Measurements from ENCODE around the gene ZC3H18. TPM values are rescaled to one million over a fixed set of nuclear protein-coding genes. Genes with fewer than 3 reads are reported as not detected.

ZC3H18 gene
- total and polyA plus RNA-seq, 10 of the 15 experiments (the other 5 are each of a cell fraction or from before 2014, with no cell fraction given): 1.0 to 58.3 (median 22.4) TPM

DNA sequence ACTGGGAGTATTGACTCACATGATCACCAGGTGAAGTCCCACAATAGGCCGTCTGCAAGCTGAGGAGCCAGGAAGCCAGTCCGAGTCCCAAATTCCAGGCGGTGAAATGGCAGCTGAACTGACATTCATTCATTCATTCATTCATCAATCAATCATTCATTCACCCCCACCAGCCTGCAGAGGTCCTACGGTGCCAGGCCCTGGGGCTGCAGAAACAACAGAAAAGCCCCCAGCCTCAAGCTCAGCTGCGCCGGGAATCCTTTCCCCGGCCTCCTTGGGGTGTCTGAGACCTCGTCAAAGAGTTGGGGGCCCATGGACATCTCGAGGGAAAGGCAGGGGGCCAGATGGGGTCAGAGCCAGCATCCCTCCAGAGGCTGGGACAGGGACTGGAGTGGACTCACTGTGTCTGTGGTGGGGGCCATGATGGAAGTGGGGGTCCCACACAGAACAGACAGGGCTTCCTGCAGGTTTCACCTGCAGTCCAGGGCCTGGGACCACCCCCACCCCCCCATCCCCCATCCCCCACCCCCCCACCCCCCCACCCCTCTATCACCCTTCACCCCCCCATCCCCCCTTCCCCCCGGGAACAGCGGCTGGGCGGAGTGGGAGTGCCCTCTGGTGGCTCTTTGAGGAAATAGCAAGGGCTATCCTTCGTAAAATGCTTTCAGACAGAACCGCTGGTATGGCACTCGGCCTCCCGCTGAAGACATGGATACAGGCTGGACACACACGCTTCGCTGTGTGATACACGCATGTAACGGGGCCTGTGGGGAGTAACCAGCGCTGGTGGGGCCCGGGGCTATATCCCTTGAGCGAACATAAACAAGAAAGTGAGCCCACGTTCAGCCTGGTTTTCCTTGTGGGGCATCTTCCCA, 8.5 kb upstream of the ZC3H18 start:
- Histone ChIP-seq H3K9ac (ENCODE audit: control insufficient read depth, insufficient read depth, low read length) (no peak overlapping the region), H3K79me2 (ENCODE audit: control insufficient read depth, insufficient read depth, low read length) (no peaks in the 10 kb centered on the region), H4K20me1 (ENCODE audit: control insufficient read depth, insufficient read depth) (no peaks in the 10 kb centered on the region), H3K4me1 (ENCODE audit: control insufficient read depth, insufficient read depth, low read length) (no peaks in the 10 kb centered on the region), H3K27me3 (replicated peaks in 1 of 2; ENCODE audit: control insufficient read depth in 2 of 2, insufficient read depth in 2 of 2, low read length in 1 of 2) (no peaks in the 10 kb centered on the region), H3K4me3 (no peak overlapping the region), H3K9me3 (replicated peaks; ENCODE audit: control insufficient read depth, insufficient read depth, low read length) (no peaks in the 10 kb centered on the region; the same call in 2 of the 3 replicates), H3K36me3 (ENCODE audit: control insufficient read depth in 2 of 2, insufficient read depth in 2 of 2, low read length in 1 of 2) (no peaks in the 10 kb centered on the region), H3K4me2 (ENCODE audit: control insufficient read depth, insufficient read depth) (no peak overlapping the region), H2AFZ (ENCODE audit: control insufficient read depth, low read depth, low read length) (no peak overlapping the region), H3K27ac (ENCODE audit: control insufficient read depth, insufficient read depth) (no peak overlapping the region)
- CTCF ChIA-PET: interaction anchor here (1.0 to 2.6 kb wide), 10 partner anchors 9 to 124 kb away, joined by 3 to 7 read pairs (median 4); partner anchors contain the start of genes ZC3H18 and ZFPM1
- intact Hi-C loops (cut with micrococcal nuclease; ENCODE audit: unreplicated experiment) (loop anchor here (1.0 kb wide), 1 partner anchor 118 kb away; no protein-coding TSS in a partner anchor), in situ Hi-C loops (cut with MboI) (no loop called here)
- 28% methylated on average over 21 of the region's 24 CpGs for WGBS (ENCODE audit: insufficient coverage, insufficient replicate concordance, low lambda C conversion rate, missing lambda C conversion rate)
- POLR2A ChIA-PET: no interaction called here
- no TSS peak for BruUV-seq (replicated peaks)
- RAD21 ChIA-PET (ENCODE audit: unreplicated experiment): interaction anchor here (0.8 to 1.7 kb wide), 4 partner anchors 109 to 123 kb away, joined by 3 to 8 read pairs (median 4); partner anchors contain the start of gene ZFPM1
- ATAC-seq (peak; percentile 73), FAIRE-seq (peak; percentile 44), DNase-seq (ENCODE audit: low read depth, low spot score) (no peak)
- SMC1A ChIA-PET (ENCODE audit: uncharacterized antibody, unreplicated experiment): interaction anchor here (1.4 kb wide), 1 partner anchor 118 kb away, joined by 3 read pairs; no protein-coding TSS in a partner anchor
- TF ChIP-seq SRF (IDR thresholded peaks at IDR 0.05; ENCODE audit: low read depth in 2 of 2, low read length in 2 of 2): no peak
- TF ChIP-seq, protein P1, sequence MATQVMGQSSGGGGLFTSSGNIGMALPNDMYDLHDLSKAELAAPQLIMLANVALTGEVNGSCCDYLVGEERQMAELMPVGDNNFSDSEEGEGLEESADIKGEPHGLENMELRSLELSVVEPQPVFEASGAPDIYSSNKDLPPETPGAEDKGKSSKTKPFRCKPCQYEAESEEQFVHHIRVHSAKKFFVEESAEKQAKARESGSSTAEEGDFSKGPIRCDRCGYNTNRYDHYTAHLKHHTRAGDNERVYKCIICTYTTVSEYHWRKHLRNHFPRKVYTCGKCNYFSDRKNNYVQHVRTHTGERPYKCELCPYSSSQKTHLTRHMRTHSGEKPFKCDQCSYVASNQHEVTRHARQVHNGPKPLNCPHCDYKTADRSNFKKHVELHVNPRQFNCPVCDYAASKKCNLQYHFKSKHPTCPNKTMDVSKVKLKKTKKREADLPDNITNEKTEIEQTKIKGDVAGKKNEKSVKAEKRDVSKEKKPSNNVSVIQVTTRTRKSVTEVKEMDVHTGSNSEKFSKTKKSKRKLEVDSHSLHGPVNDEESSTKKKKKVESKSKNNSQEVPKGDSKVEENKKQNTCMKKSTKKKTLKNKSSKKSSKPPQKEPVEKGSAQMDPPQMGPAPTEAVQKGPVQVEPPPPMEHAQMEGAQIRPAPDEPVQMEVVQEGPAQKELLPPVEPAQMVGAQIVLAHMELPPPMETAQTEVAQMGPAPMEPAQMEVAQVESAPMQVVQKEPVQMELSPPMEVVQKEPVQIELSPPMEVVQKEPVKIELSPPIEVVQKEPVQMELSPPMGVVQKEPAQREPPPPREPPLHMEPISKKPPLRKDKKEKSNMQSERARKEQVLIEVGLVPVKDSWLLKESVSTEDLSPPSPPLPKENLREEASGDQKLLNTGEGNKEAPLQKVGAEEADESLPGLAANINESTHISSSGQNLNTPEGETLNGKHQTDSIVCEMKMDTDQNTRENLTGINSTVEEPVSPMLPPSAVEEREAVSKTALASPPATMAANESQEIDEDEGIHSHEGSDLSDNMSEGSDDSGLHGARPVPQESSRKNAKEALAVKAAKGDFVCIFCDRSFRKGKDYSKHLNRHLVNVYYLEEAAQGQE (IDR thresholded peaks at IDR 0.05; ENCODE audit: low read depth, low read length): no peak
- no peak for TF ChIP-seq CEBPB (IDR thresholded peaks at IDR 0.05; ENCODE audit: borderline replicate concordance in 1 of 2, low read depth in 2 of 2, low read length in 2 of 2)
- TF ChIP-seq KLF5 (IDR thresholded peaks at IDR 0.05; ENCODE audit: partially characterized antibody): no peak
- no peak for TF ChIP-seq PAX8 (IDR thresholded peaks at IDR 0.05)
- TF ChIP-seq, protein P2, sequence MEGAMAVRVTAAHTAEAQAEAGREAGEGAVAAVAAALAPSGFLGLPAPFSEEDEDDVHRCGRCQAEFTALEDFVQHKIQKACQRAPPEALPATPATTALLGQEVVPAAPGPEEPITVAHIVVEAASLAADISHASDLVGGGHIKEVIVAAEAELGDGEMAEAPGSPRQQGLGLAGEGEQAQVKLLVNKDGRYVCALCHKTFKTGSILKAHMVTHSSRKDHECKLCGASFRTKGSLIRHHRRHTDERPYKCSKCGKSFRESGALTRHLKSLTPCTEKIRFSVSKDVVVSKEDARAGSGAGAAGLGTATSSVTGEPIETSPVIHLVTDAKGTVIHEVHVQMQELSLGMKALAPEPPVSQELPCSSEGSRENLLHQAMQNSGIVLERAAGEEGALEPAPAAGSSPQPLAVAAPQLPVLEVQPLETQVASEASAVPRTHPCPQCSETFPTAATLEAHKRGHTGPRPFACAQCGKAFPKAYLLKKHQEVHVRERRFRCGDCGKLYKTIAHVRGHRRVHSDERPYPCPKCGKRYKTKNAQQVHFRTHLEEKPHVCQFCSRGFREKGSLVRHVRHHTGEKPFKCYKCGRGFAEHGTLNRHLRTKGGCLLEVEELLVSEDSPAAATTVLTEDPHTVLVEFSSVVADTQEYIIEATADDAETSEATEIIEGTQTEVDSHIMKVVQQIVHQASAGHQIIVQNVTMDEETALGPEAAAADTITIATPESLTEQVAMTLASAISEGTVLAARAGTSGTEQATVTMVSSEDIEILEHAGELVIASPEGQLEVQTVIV (IDR thresholded peaks at IDR 0.05; ENCODE audit: borderline replicate concordance, partially characterized antibody): no peak
- TF ChIP-seq, protein P3, sequence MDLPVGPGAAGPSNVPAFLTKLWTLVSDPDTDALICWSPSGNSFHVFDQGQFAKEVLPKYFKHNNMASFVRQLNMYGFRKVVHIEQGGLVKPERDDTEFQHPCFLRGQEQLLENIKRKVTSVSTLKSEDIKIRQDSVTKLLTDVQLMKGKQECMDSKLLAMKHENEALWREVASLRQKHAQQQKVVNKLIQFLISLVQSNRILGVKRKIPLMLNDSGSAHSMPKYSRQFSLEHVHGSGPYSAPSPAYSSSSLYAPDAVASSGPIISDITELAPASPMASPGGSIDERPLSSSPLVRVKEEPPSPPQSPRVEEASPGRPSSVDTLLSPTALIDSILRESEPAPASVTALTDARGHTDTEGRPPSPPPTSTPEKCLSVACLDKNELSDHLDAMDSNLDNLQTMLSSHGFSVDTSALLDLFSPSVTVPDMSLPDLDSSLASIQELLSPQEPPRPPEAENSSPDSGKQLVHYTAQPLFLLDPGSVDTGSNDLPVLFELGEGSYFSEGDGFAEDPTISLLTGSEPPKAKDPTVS (IDR thresholded peaks at IDR 0.05; ENCODE audit: low read depth, low read length): no peak
- no peak for TF ChIP-seq ASH2L (IDR thresholded peaks at IDR 0.05; ENCODE audit: borderline replicate concordance, low read depth)
- no peak for TF ChIP-seq HDGF (IDR thresholded peaks at IDR 0.05)
- no peak for TF ChIP-seq TARDBP (IDR thresholded peaks at IDR 0.05; ENCODE audit: borderline replicate concordance)

Measured in GM12878 (cell line).